ENCODE results near the gene CDCA3.

The CDCA3 gene

GRCh38 chr12:6831450-6831995, 19.6 kb downstream of the CDCA3 start:
- no peak for DNase-seq

GRCh38 chr12:6830999-6831398, 20.1 kb downstream of the CDCA3 start:
- no peak for DNase-seq

GRCh38 chr12:6830286-6830890, 20.7 kb downstream of the CDCA3 start:
- DNase-seq = no peak

GRCh38 chr12:6829536-6830220, 21.4 kb downstream of the CDCA3 start:
- no peak for DNase-seq

- DNase-seq = peak; percentile 77
Measured at GRCh38 chr12:6828781-6829535, 22.1 kb downstream of the CDCA3 start.

GRCh38 chr12:6827982-6828780, 22.9 kb downstream of the CDCA3 start, which contains the start of gene P3H3:
TSS of gene P3H3 (plus strand) at chr12:6828407. CDS start at chr12:6828441, 34 bp downstream.
- DNase-seq = peak; percentile 75

- DNase-seq = peak; percentile 91
Measured at GRCh38 chr12:6827437-6827911, 23.6 kb downstream of the CDCA3 start.

- no peak for DNase-seq
Measured at GRCh38 chr12:6826734-6827436, 24.2 kb downstream of the CDCA3 start.

- DNase-seq = no peak
Measured at GRCh38 chr12:6826125-6826733, 24.9 kb downstream of the CDCA3 start.

GRCh38 chr12:6825398-6826124, 25.5 kb downstream of the CDCA3 start:
- DNase-seq = peak; percentile 94

GRCh38 chr12:6824901-6825381, 26.1 kb downstream of the CDCA3 start:
- DNase-seq = no peak

- DNase-seq = no peak
Measured at GRCh38 chr12:6824085-6824775, 26.9 kb downstream of the CDCA3 start.

GRCh38 chr12:6823182-6824084, 27.7 kb downstream of the CDCA3 start:
- no peak for DNase-seq

- no peak for DNase-seq
Measured at GRCh38 chr12:6822426-6823135, 28.5 kb downstream of the CDCA3 start.

GRCh38 chr12:6821591-6822425, 29.3 kb downstream of the CDCA3 start, which contains the start of gene GPR162:
TSS of gene GPR162 (plus strand) at chr12:6821821. CDS start at chr12:6823899, 2,078 bp downstream.
- peak; percentile 84 for DNase-seq

GRCh38 chr12:6820166-6820565, 30.9 kb downstream of the CDCA3 start:
- DNase-seq = no peak
